ENCODE results near the gene OSTM1. TPM values are rescaled to one million over a fixed set of nuclear protein-coding genes. Genes with fewer than 3 reads are reported as not detected.

Gene OSTM1
- total and polyA plus RNA-seq, 2 of the 13 experiments (the other 11 are each of a cell fraction or from before 2014, with no cell fraction given) = 8.7 to 20.5 TPM

- TF ChIP-seq ZNF407 (CRISPR knock-in tag; IDR thresholded peaks at IDR 0.05; ENCODE audit: not compliant biosample characterization) = peak; percentile 14
- no peak for TF ChIP-seq IRF9 (CRISPR knock-in tag; IDR thresholded peaks at IDR 0.05; ENCODE audit: borderline replicate concordance)
- TF ChIP-seq ZNF180 (CRISPR knock-in tag; IDR thresholded peaks at IDR 0.05; ENCODE audit: borderline replicate concordance, low read depth) = no peak
- TF ChIP-seq HDAC1 (CRISPR knock-in tag; IDR thresholded peaks at IDR 0.05) = no peak
- TF ChIP-seq ZNF44 (CRISPR knock-in tag; IDR thresholded peaks at IDR 0.05) = no peak
- TF ChIP-seq ZBTB4 (CRISPR knock-in tag; IDR thresholded peaks at IDR 0.05; ENCODE audit: borderline replicate concordance) = no peak
- no peak for TF ChIP-seq FOXK1 (CRISPR knock-in tag; IDR thresholded peaks at IDR 0.05; ENCODE audit: borderline replicate concordance, low read depth)
- no peak for TF ChIP-seq ZNF713 (CRISPR knock-in tag; IDR thresholded peaks at IDR 0.05)
- no peak for TF ChIP-seq POGK (CRISPR knock-in tag; conservative IDR thresholded peaks at IDR 0.05)
- no peak for TF ChIP-seq ZNF615 (CRISPR knock-in tag; IDR thresholded peaks at IDR 0.05; ENCODE audit: borderline replicate concordance)
- TF ChIP-seq ELF3 (CRISPR knock-in tag; IDR thresholded peaks at IDR 0.05) = no peak
- TF ChIP-seq ZNF552 (CRISPR knock-in tag; IDR thresholded peaks at IDR 0.05; ENCODE audit: borderline replicate concordance) = no peak
- peak; percentile 51; the same call in 1 of the 2 replicates for TF ChIP-seq MTF2 (CRISPR knock-in tag; IDR thresholded peaks at IDR 0.05; ENCODE audit: borderline replicate concordance)
Measured at GRCh38 chr6:108117427-108118358, 43.2 kb upstream of the OSTM1 start (continued).
